Naive B cell (primary cell): ENCODE data around the gene PSMD12. TPM values are rescaled to one million over a fixed set of nuclear protein-coding genes. Genes with fewer than 3 reads are reported as not detected.
"Not testable (repeated sequence)": the region's sequence is repeated elsewhere in the genome, so short reads cannot be mapped to it uniquely, and the experiment has no call there.

ENCODE experiments used
- ATAC-seq, 2 donors: fragments of 150-1000 bp; cut with Tn5 transposase; 2 replicates each; pipeline ENCODE4 v1.10.0; 2021; ENCODE audit warnings: low read depth in 2 of 2, mild to moderate bottlenecking in 2 of 2, moderate library complexity in 2 of 2
- DNase-seq: peaks from one replicate; pipeline ENCODE4 v3.0.0; 2022
- H3K27ac Mint-ChIP-seq, 6 donors: one replicate each; pipeline ENCODE4 v1.8.0; 2020 to 2022; ENCODE audit warnings: mild to moderate bottlenecking in 6 of 6, mixed read lengths in 6 of 6, moderate library complexity in 5 of 6, inconsistent platforms in 2 of 6
- H3K27me3 Mint-ChIP-seq, 3 donors: one replicate each; pipeline ENCODE4 v1.8.0; 2021 to 2022; ENCODE audit warnings: mixed read lengths in 3 of 3, mild to moderate bottlenecking in 1 of 3
- H3K36me3 Mint-ChIP-seq, 2 donors: one replicate each; pipeline ENCODE4 v1.8.0; 2020 to 2022; ENCODE audit warnings: mixed read lengths in 2 of 2, inconsistent platforms in 1 of 2, mild to moderate bottlenecking in 1 of 2
- H3K4me1 Mint-ChIP-seq, 3 donors: one replicate each; pipeline ENCODE4 v1.8.0; 2020 to 2022; ENCODE audit warnings: mixed read lengths in 3 of 3, inconsistent platforms in 1 of 3, mild to moderate bottlenecking in 1 of 3, moderate library complexity in 1 of 3
- H3K4me3 Mint-ChIP-seq, 8 donors: one replicate each; pipeline ENCODE4 v1.8.0; 2020 to 2022; ENCODE audit warnings: mild to moderate bottlenecking in 8 of 8, mixed read lengths in 8 of 8, moderate library complexity in 8 of 8, inconsistent platforms in 2 of 8
- H3K9me3 Mint-ChIP-seq, 7 donors: one replicate each; pipeline ENCODE4 v1.8.0; 2020 to 2022; ENCODE audit warnings: mixed read lengths in 7 of 7, mild to moderate bottlenecking in 5 of 7, inconsistent platforms in 2 of 7, moderate library complexity in 1 of 7
- polyA plus RNA-seq, 6 donors: library from polyadenylated mRNA; unstranded; fragments of 300-500 nt; fragmentation: Illumina TruSeq; gene quantifications; one replicate each; pipeline ENCODE4 v1.2.3, GENCODE V29; 2021; ENCODE audit warnings: low read depth in 6 of 6

PSMD12 gene
- polyA plus RNA-seq = 10 to 100 TPM; 24.3 to 31.0 (median 26.4) TPM

GRCh38 chr17:67366193-67367157 lies at the start of gene PSMD12:
Gene PSMD12, minus strand, starts transcription at chr17:67366577. Its CDS starts 58 bp downstream, at chr17:67366519.
- peak; percentile 96 to 98 for ATAC-seq
- Mint-ChIP-seq H3K4me1 (peaks cover 22 to 50% (median 32%) of the 10 kb centered on the region in 3 donors), H3K27ac (peak within 1 kb of the TSS; percentile 85 to 99 (median 98))

DNA sequence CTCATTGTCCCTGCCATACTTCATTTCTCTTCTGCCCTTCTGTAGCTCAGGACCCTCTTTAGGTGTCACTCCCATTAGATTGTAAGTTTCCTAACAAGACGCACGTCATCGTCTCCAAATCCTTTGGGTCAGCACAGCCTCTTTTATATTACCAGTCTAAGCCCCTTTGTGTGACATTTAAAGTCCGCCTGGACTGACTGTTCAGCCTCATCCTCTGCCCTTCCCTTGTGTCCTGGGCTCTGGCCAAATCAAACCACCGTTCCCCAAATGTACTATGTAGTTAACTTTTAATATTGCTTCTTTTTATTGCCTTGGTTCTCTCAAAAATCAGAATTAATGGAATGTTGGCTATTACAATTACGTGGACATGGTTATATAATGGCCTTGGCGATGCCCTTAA lies 48.9 kb upstream of the PSMD12 start:
- Mint-ChIP-seq H3K4me1 (peaks cover 3 to 9% (median 8%) of the 10 kb centered on the region in 3 donors), H3K36me3 (peaks cover 0 to 10% of the 10 kb centered on the region in 2 donors), H3K4me3 (peak overlapping the region in 1 of 8 donors; percentile 32), H3K9me3 (peaks cover 0 to 7% (median 2%) of the 10 kb centered on the region in 7 donors), H3K27me3 (no peaks in the 10 kb centered on the region), H3K27ac (peak overlapping the region in 1 of 6 donors; percentile 2)
- no peak for ATAC-seq
- DNase-seq = no peak

More at GRCh38 chr17:67366193-67367157, at the start of gene PSMD12:
- peak; percentile 90 for DNase-seq
- peaks cover 0 to 3% of the 10 kb centered on the region in 2 donors for H3K36me3 Mint-ChIP-seq
- H3K4me3 Mint-ChIP-seq = peak within 1 kb of the TSS; percentile 80 to 99 (median 95)
- H3K27me3 Mint-ChIP-seq = no peaks in the 10 kb centered on the region
- H3K9me3 Mint-ChIP-seq = no peaks in the 10 kb centered on the region

- Mint-ChIP-seq H3K27me3 (no peaks in the 10 kb centered on the region), H3K4me3 (no peak overlapping the region), H3K36me3 (peaks cover 0 to 10% of the 10 kb centered on the region in 2 donors), H3K4me1 (peaks cover 0 to 7% (median 6%) of the 10 kb centered on the region in 3 donors), H3K27ac (no peak overlapping the region), H3K9me3 (peaks cover 0 to 7% (median 2%) of the 10 kb centered on the region in 7 donors)
- no peak for ATAC-seq
- DNase-seq = no peak
Observed at GRCh38 chr17:67414559-67414958, 48.2 kb upstream of the PSMD12 start.

DNA sequence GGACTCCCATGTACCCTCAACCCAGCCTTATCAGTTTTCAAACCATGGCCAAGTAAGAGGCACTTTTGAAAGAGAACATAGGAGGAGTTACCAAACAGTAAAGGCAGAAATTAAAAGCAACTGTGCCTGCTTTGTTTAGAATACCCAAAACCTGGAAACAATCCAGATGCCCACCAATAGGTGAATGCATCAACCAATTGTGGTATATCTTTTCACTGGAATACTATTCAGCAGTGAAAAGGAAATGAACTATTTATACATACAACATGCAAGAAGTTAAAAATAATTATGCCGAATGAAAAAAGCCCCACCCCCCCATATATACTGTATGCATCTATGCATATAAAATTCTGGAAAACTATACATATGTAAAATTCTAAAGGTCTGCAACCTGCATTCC lies 47.8 kb upstream of the PSMD12 start:
- Mint-ChIP-seq H3K27ac (no peak overlapping the region), H3K4me1 (peaks cover 0 to 7% (median 3%) of the 10 kb centered on the region in 3 donors)

DNA sequence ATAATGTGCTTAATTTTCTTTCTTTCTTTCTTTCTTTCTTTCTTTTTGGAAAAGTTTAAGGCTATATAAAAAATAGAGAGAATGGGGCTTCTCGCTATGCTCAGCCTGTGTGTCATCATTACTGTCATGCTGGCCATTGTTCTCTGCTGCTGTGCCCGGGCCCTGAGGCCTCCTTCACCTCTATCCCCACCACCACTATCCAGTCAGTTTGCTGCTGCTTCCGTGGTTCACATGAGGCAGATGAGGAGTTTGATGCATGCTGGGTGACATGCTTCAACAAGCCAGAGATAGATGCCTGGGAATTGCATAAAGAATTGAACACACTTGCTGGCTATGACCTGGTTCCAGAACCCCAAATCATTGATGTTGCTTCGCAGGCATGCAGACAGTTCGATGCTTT lies 47.0 kb upstream of the PSMD12 start:
- H3K4me1 Mint-ChIP-seq = peaks cover 4 to 5% (median 4%) of the 10 kb centered on the region in 3 donors
- H3K36me3 Mint-ChIP-seq = peaks cover 0 to 9% of the 10 kb centered on the region in 2 donors
- no peak overlapping the region for H3K27ac Mint-ChIP-seq
- DNase-seq (no peak), ATAC-seq (no peak)
- no peaks in the 10 kb centered on the region for H3K27me3 Mint-ChIP-seq
- peaks cover 0 to 7% (median 2%) of the 10 kb centered on the region in 7 donors for H3K9me3 Mint-ChIP-seq
- H3K4me3 Mint-ChIP-seq = no peak overlapping the region

More for the DNA sequence above, 47.8 kb upstream of the PSMD12 start:
- ATAC-seq = no peak
- Mint-ChIP-seq H3K4me3 (no peak overlapping the region), H3K27me3 (no peaks in the 10 kb centered on the region), H3K36me3 (peaks cover 0 to 10% of the 10 kb centered on the region in 2 donors), H3K9me3 (peaks cover 0 to 7% (median 2%) of the 10 kb centered on the region in 7 donors)
- no peak for DNase-seq

DNA sequence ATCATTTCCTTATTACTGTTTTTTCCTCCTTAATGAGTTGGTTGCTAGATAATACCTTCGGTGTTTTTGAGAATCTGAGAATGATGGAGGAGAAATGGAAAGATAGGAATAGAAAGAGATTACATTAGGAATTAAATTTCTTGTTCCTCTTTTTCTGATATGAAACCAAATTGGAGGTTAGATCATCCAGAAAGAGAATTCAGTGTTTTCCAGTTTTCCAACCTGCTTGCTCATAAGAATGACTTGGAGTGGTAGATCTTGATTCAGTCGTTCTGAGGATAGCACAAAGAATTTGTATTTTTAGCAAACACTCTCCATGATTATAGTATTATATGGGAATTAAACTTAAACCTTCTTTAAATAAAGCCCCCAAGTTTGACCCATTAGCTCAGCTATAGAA lies 46.6 kb upstream of the PSMD12 start:
- peaks cover 0 to 7% (median 2%) of the 10 kb centered on the region in 7 donors for H3K9me3 Mint-ChIP-seq
- H3K27me3 Mint-ChIP-seq = no peaks in the 10 kb centered on the region
- no peak overlapping the region for H3K4me3 Mint-ChIP-seq
- H3K36me3 Mint-ChIP-seq = peaks cover 0 to 5% of the 10 kb centered on the region in 2 donors
- no peak overlapping the region for H3K27ac Mint-ChIP-seq
- peaks cover 4 to 7% (median 4%) of the 10 kb centered on the region in 3 donors for H3K4me1 Mint-ChIP-seq
- no peak for ATAC-seq
- no peak for DNase-seq

DNA sequence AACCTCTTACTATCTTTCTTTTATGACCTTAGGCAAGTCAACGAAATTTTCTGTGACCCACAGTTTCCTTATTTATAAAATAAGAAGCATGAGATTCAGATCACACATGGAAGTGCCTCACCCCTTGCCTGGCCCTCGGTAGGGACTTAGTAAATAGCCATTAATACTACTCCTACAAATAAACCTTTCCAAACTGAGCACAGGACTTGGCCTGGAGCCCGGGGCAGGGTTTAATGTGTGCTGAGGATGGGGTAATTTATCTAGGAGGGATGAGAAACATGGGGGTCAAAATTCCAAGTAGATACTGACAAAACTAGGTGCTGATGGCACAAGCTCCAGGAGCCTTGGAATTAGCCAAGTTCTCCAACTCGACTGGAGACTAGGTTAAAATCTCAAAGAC lies 45.7 kb upstream of the PSMD12 start:
- Mint-ChIP-seq H3K27me3 (no peaks in the 10 kb centered on the region), H3K4me3 (no peak overlapping the region), H3K9me3 (peaks cover 0 to 7% (median 2%) of the 10 kb centered on the region in 7 donors), H3K27ac (no peak overlapping the region), H3K4me1 (peaks cover 4 to 7% (median 4%) of the 10 kb centered on the region in 3 donors), H3K36me3 (peaks cover 0 to 5% of the 10 kb centered on the region in 2 donors)
- DNase-seq (no peak), ATAC-seq (no peak)

- peaks cover 0 to 7% (median 2%) of the 10 kb centered on the region in 7 donors for H3K9me3 Mint-ChIP-seq
- peaks cover 4 to 7% (median 4%) of the 10 kb centered on the region in 3 donors for H3K4me1 Mint-ChIP-seq
- no peaks in the 10 kb centered on the region for H3K27me3 Mint-ChIP-seq
- H3K27ac Mint-ChIP-seq = peak overlapping the region in 2 of 6 donors; percentile 18 to 37
- H3K36me3 Mint-ChIP-seq = peaks cover 0 to 5% of the 10 kb centered on the region in 2 donors
- DNase-seq = no peak
- no peak overlapping the region for H3K4me3 Mint-ChIP-seq
- ATAC-seq = no peak
Observed at GRCh38 chr17:67411397-67411796, 45.0 kb upstream of the PSMD12 start.

DNA sequence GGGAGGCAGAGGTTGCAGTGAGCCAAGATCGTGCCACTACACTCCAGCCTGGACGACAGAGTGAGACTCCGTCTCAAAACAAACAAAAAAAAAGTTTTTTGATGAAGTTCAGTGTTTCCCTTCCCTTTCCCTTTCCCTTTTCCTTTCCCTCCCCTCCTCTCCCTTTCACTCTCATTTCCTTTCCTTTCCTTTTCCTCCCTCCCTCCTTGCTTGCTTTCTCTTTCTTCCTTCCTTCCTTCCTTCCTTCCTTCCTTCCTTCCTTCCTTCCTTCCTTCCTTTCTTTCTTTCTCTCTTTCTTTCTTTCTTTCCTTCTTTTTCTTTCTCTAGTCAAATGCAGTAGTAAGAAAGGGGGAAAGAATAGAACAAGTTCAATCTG lies 42.1 kb upstream of the PSMD12 start:
- H3K27ac Mint-ChIP-seq = peak overlapping the region in 1 of 6 donors; percentile 70
- not testable (repeated sequence) for H3K4me3 Mint-ChIP-seq, H3K9me3 Mint-ChIP-seq, ATAC-seq, H3K36me3 Mint-ChIP-seq, DNase-seq, H3K4me1 Mint-ChIP-seq, H3K27me3 Mint-ChIP-seq

DNA sequence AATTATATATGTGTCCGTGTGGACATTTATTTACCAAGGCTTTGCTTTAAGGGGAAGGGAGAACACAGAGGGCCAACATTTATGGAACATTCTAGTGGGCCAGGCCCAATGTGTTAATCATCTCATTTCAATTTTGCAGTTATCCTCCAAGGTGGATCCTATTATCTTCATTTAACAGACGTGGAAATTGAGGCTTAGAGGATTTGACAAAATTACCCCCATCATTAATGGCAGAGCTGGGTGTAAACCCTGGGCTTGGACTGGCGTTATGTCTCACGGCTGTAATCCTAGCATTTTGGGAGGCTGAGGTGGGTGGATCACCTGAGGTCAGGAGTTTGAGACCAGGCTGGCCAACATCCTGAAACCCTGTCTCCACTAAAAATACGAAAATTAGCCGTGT lies 37.1 kb upstream of the PSMD12 start:
- H3K27me3 Mint-ChIP-seq = no peaks in the 10 kb centered on the region
- H3K4me1 Mint-ChIP-seq = peaks cover 19 to 22% (median 20%) of the 10 kb centered on the region in 3 donors
- no peaks in the 10 kb centered on the region for H3K9me3 Mint-ChIP-seq
- H3K27ac Mint-ChIP-seq = peak overlapping the region in 1 of 6 donors; percentile 44
- H3K4me3 Mint-ChIP-seq = no peak overlapping the region
- DNase-seq = no peak
- peaks cover 0 to 5% of the 10 kb centered on the region in 2 donors for H3K36me3 Mint-ChIP-seq
- ATAC-seq = no peak

- Mint-ChIP-seq H3K36me3 (peaks cover 0 to 5% of the 10 kb centered on the region in 2 donors), H3K4me1 (peaks cover 17 to 21% (median 20%) of the 10 kb centered on the region in 3 donors), H3K27me3 (no peaks in the 10 kb centered on the region), H3K9me3 (no peaks in the 10 kb centered on the region), H3K4me3 (peak overlapping the region in 2 of 8 donors; percentile 2 to 18), H3K27ac (no peak overlapping the region)
- ATAC-seq (no peak), DNase-seq (no peak)
Observed at GRCh38 chr17:67403065-67403464, 36.7 kb upstream of the PSMD12 start.

DNA sequence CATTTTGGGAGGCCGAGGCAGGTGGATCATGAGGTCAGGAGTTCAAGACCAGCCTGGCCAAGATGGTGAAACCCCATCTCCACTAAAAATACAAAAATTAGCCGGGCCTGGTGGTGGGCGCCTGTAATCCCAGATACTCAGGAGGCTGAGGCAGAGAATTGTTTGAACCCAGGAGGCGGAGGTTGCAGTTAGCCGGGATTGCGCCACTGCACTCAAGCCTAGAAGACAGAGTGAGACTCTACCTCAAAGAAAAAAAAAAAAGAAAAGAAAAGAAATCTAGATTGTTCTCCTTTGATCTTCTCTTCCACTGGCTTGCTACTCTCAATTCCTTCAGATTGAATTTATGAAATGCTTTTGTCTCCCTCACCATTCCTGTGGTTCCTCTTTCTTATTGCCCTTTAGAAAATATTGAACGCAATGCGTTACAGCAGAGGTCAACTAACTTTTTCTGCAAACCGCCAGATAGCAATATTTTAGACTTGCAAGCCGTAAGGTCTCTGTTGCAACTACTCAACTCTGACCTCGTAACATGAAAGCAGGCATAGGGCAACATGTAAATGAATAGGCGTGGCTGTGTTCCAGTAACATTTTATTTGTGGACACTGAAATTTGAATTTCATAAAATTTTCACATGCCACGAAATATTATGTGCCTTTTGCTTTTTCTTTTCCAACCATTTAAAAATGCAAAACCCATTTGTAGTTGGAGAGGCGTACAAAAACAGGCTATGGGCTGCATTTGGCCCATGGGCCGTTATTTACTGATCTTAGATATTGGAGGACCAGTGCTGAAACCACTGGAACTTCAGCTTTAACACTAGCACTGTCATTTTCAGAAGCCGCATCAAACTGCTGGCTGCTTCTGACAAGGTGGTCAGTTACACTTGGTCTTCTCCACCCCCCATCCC lies 35.5 kb upstream of the PSMD12 start:
- no peak for DNase-seq
- peaks cover 0 to 5% of the 10 kb centered on the region in 2 donors for H3K36me3 Mint-ChIP-seq
- peaks cover 17 to 21% (median 20%) of the 10 kb centered on the region in 3 donors for H3K4me1 Mint-ChIP-seq
- H3K27ac Mint-ChIP-seq = peak overlapping the region in 1 of 6 donors; percentile 47
- H3K4me3 Mint-ChIP-seq = no peak overlapping the region
- H3K9me3 Mint-ChIP-seq = no peaks in the 10 kb centered on the region
- no peak for ATAC-seq
- no peaks in the 10 kb centered on the region for H3K27me3 Mint-ChIP-seq

DNA sequence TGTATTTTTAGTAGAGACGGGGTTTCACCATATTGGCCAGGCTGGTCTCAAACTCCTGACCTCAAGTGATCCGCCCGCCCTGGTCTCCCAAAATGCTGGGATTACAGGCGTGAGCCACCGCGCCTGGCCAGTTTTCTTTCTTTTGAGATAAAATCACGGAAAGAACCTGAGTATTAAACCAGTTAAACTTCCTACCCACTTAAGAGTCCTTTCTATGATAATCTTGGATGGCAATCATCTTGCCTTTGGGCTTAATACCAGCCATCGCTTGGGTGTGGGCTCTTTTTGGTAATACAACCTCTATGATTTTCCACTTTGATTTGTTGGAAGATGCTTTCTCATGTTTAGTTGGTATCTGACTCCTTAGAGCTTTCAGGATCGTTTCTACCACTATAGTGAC lies 34.7 kb upstream of the PSMD12 start:
- H3K9me3 Mint-ChIP-seq = no peaks in the 10 kb centered on the region
- no peak overlapping the region for H3K4me3 Mint-ChIP-seq
- DNase-seq (no peak), ATAC-seq (no peak)
- H3K27ac Mint-ChIP-seq = peak overlapping the region in 1 of 6 donors; percentile 73
- H3K27me3 Mint-ChIP-seq = no peaks in the 10 kb centered on the region
- peaks cover 0 to 5% of the 10 kb centered on the region in 2 donors for H3K36me3 Mint-ChIP-seq
- H3K4me1 Mint-ChIP-seq = peaks cover 17 to 21% (median 20%) of the 10 kb centered on the region in 3 donors
